ENCODE measurements around the gene LOXHD1.
A peak's percentile ranks its signal among the peaks of the same experiment; 100 is the strongest.

Gene LOXHD1

GRCh38 chr18:46676182-46676835 is 19.3 kb upstream of the LOXHD1 start:
- ChIA-PET CTCF (no interaction called here), POLR2A (ENCODE audit: low non-redundant PET) (no interaction called here)
- H3K27ac ChIP-seq = no peak overlapping the region
- no peak for TF ChIP-seq CTCF (conservative IDR thresholded peaks at IDR 0.05; ENCODE audit: low read depth)
- DNase-seq (ENCODE audit: low spot score) = peak; percentile 12

GRCh38 chr18:46675112-46675511 is 18.1 kb upstream of the LOXHD1 start:
- no peak overlapping the region for H3K27ac ChIP-seq
- ChIA-PET CTCF (interaction anchor here (0.7 kb wide), 1 partner anchor 143 kb away, joined by 5 read pairs; no protein-coding TSS in a partner anchor), POLR2A (ENCODE audit: low non-redundant PET) (no interaction called here)
- no peak for DNase-seq (ENCODE audit: low spot score)
- TF ChIP-seq CTCF (conservative IDR thresholded peaks at IDR 0.05; ENCODE audit: low read depth) = no peak

- H3K27ac ChIP-seq = no peak overlapping the region
- ChIA-PET CTCF (no interaction called here), POLR2A (ENCODE audit: low non-redundant PET) (no interaction called here)
- no peak for DNase-seq (ENCODE audit: low spot score)
- TF ChIP-seq CTCF (conservative IDR thresholded peaks at IDR 0.05; ENCODE audit: low read depth) = no peak
Measured at GRCh38 chr18:46672062-46672970, 15.3 kb upstream of the LOXHD1 start.

GRCh38 chr18:46668694-46669093 is 11.7 kb upstream of the LOXHD1 start:
- DNase-seq (ENCODE audit: low spot score) = no peak
- no peak overlapping the region for H3K27ac ChIP-seq
- no peak for TF ChIP-seq CTCF (conservative IDR thresholded peaks at IDR 0.05; ENCODE audit: low read depth)
- ChIA-PET POLR2A (ENCODE audit: low non-redundant PET) (no interaction called here), CTCF (no interaction called here)

- TF ChIP-seq CTCF (conservative IDR thresholded peaks at IDR 0.05; ENCODE audit: low read depth) = no peak
- DNase-seq (ENCODE audit: low spot score) = no peak
- ChIA-PET CTCF (no interaction called here), POLR2A (ENCODE audit: low non-redundant PET) (no interaction called here)
- H3K27ac ChIP-seq = no peak overlapping the region
Measured at GRCh38 chr18:46668135-46668534, 11.1 kb upstream of the LOXHD1 start.

- CTCF ChIA-PET = interaction anchor here (0.7 kb wide), 1 partner anchor 39 kb away, joined by 3 read pairs; no protein-coding TSS in a partner anchor
- POLR2A ChIA-PET (ENCODE audit: low non-redundant PET) = no interaction called here
- no peak for DNase-seq (ENCODE audit: low spot score)
- no peak overlapping the region for H3K27ac ChIP-seq
- no peak for TF ChIP-seq CTCF (conservative IDR thresholded peaks at IDR 0.05; ENCODE audit: low read depth)
Measured at GRCh38 chr18:46663539-46663938, 6.5 kb upstream of the LOXHD1 start.

Measured in RWPE1 (cell line).